H9 (cell line): Measurements from ENCODE around the gene SLC2A4. TPM values are rescaled to one million over a fixed set of nuclear protein-coding genes. Genes with fewer than 3 reads are reported as not detected.

ENCODE experiments used
- DNase-seq: peaks from one replicate; pipeline ENCODE4 v3.0.0-alpha.2; 2017
- H2AFZ ChIP-seq: one replicate; pipeline ENCODE4 v1.6.1; 2013; ENCODE audit warnings: mild to moderate bottlenecking, low read length, control low read depth, moderate library complexity
- H2AK5ac ChIP-seq: 2 replicates; pipeline ENCODE4 v1.6.1; 2013; ENCODE audit warnings: low read length, control low read depth, mixed read lengths; ENCODE audit not compliant: insufficient read length
- H2BK120ac ChIP-seq: one replicate; pipeline ENCODE4 v1.6.1; 2013; ENCODE audit warnings: low read depth, mild to moderate bottlenecking, low read length, control low read depth, inconsistent platforms; ENCODE audit not compliant: poor library complexity, severe bottlenecking
- H2BK12ac ChIP-seq: 2 replicates; pipeline ENCODE4 v1.6.1; 2013; ENCODE audit warnings: low read length, control low read depth, mixed read lengths, low read depth; ENCODE audit not compliant: insufficient read length
- H2BK15ac ChIP-seq: 2 replicates; pipeline ENCODE4 v1.6.1; 2013; ENCODE audit warnings: low read depth, low read length, control low read depth
- H2BK20ac ChIP-seq: one replicate; pipeline ENCODE4 v1.6.1; 2013; ENCODE audit warnings: low read depth, mild to moderate bottlenecking, low read length, control low read depth, inconsistent platforms; ENCODE audit not compliant: poor library complexity, severe bottlenecking
- H2BK5ac ChIP-seq: 2 replicates; pipeline ENCODE4 v1.6.1; 2013; ENCODE audit warnings: low read length, control low read depth, mixed read lengths; ENCODE audit not compliant: insufficient read length
- H3K14ac ChIP-seq: 2 replicates; pipeline ENCODE4 v1.6.1; 2013; ENCODE audit warnings: low read length, control low read depth; ENCODE audit not compliant: insufficient read depth
- H3K18ac ChIP-seq: 2 replicates; pipeline ENCODE4 v1.6.1; 2013; ENCODE audit warnings: low read depth, mild to moderate bottlenecking, mixed read lengths, low read length, control low read depth; ENCODE audit not compliant: insufficient read length
- H3K23ac ChIP-seq: 2 replicates; pipeline ENCODE4 v1.6.1; 2013; ENCODE audit warnings: low read length, control low read depth, mixed read lengths, low read depth; ENCODE audit not compliant: insufficient read length
- H3K23me2 ChIP-seq: 2 replicates; pipeline ENCODE4 v1.6.1; 2013; ENCODE audit warnings: low read depth, mild to moderate bottlenecking, mixed read lengths, low read length, control low read depth; ENCODE audit not compliant: insufficient read length, poor library complexity, severe bottlenecking
- H3K27ac ChIP-seq: 2 replicates; pipeline ENCODE4 v1.5.1; 2013; ENCODE audit warnings: low read length, control low read depth, mixed read lengths, low read depth; ENCODE audit not compliant: insufficient read length
- H3K27me3 ChIP-seq: 2 replicates; pipeline ENCODE4 v1.6.1; 2013; ENCODE audit warnings: low read length, control low read depth, inconsistent platforms; ENCODE audit not compliant: insufficient read depth
- H3K4ac ChIP-seq: 2 replicates; pipeline ENCODE4 v1.6.1; 2013; ENCODE audit warnings: low read depth, mild to moderate bottlenecking, control low read depth, inconsistent platforms, low read length, moderate library complexity
- H3K4me1 ChIP-seq: 2 replicates; pipeline ENCODE4 v1.6.1; 2013; ENCODE audit warnings: low read length, control low read depth, inconsistent platforms; ENCODE audit not compliant: insufficient read depth
- H3K4me2 ChIP-seq: 2 replicates; pipeline ENCODE4 v1.6.1; 2013; ENCODE audit warnings: low read length, control low read depth, mixed read lengths; ENCODE audit not compliant: insufficient read length, insufficient read depth
- H3K56ac ChIP-seq: 2 replicates; pipeline ENCODE4 v1.6.1; 2013; ENCODE audit warnings: low read depth, mild to moderate bottlenecking, mixed read lengths, low read length, control low read depth; ENCODE audit not compliant: insufficient read length
- H3K79me1 ChIP-seq: 2 replicates; pipeline ENCODE4 v1.6.1; 2013; ENCODE audit warnings: low read depth, mild to moderate bottlenecking, moderate library complexity, low read length, control low read depth, inconsistent platforms; ENCODE audit not compliant: insufficient read depth, poor library complexity, severe bottlenecking
- H3K79me2 ChIP-seq: 2 replicates; pipeline ENCODE4 v1.6.1; 2013; ENCODE audit warnings: low read length, control low read depth, inconsistent platforms; ENCODE audit not compliant: insufficient read depth
- H3K9ac ChIP-seq: 2 replicates; pipeline ENCODE4 v1.6.1; 2013; ENCODE audit warnings: low read length, control low read depth, mixed read lengths; ENCODE audit not compliant: insufficient read length; ENCODE audit errors: extremely low read depth
- H3K9me3 ChIP-seq: one replicate; pipeline ENCODE4 v1.6.1; 2013; ENCODE audit warnings: low read depth, low read length, inconsistent platforms; ENCODE audit not compliant: control insufficient read depth
- H3T11ph ChIP-seq: one replicate; pipeline ENCODE4 v1.6.1; 2013; ENCODE audit warnings: mild to moderate bottlenecking, low read length, control low read depth, inconsistent platforms
- H4K20me1 ChIP-seq: one replicate; pipeline ENCODE4 v1.6.1; 2013; ENCODE audit not compliant: control insufficient read depth, insufficient read length, insufficient read depth
- H4K5ac ChIP-seq: 2 replicates; pipeline ENCODE4 v1.6.1; 2013; ENCODE audit warnings: low read depth, mild to moderate bottlenecking, mixed read lengths, low read length, control low read depth; ENCODE audit not compliant: insufficient read length
- H4K8ac ChIP-seq: replicated peaks from 2 replicates; pipeline ENCODE4 v1.6.1; 2013; ENCODE audit warnings: low read length, control low read depth, mixed read lengths, low read depth; ENCODE audit not compliant: insufficient read length
- H4K91ac ChIP-seq: 2 replicates; pipeline ENCODE4 v1.6.1; 2013; ENCODE audit warnings: low read depth, mild to moderate bottlenecking, moderate library complexity, mixed read lengths, low read length, control low read depth; ENCODE audit not compliant: insufficient read length
- H3K27ac Mint-ChIP-seq, 3 experiments: 2 replicates in 2 of 3; 3 replicates in 1 of 3; pipeline ENCODE4 v1.8.0; 2020 to 2021; ENCODE audit warnings: mixed read lengths in 3 of 3, mild to moderate bottlenecking in 1 of 3, moderate library complexity in 1 of 3
- H3K27me3 Mint-ChIP-seq: 2 replicates; pipeline ENCODE4 v1.8.0; 2021; ENCODE audit warnings: low read depth, mild to moderate bottlenecking, moderate library complexity, mixed read lengths
- H3K36me3 Mint-ChIP-seq, 3 experiments: 2 replicates in 2 of 3; 3 replicates in 1 of 3; pipeline ENCODE4 v1.8.0; 2020 to 2021; ENCODE audit warnings: low read depth in 3 of 3, mixed read lengths in 3 of 3; ENCODE audit not compliant: insufficient read depth in 1 of 3
- H3K4me1 Mint-ChIP-seq, 2 experiments: 2 replicates each; pipeline ENCODE4 v1.8.0; 2020; ENCODE audit warnings: mixed read lengths in 2 of 2
- H3K4me3 Mint-ChIP-seq, 2 experiments: 2 replicates in 1 of 2; 3 replicates in 1 of 2; pipeline ENCODE4 v1.8.0; 2020 to 2021; ENCODE audit warnings: mild to moderate bottlenecking in 2 of 2, mixed read lengths in 2 of 2, moderate library complexity in 1 of 2
- H3K9me3 Mint-ChIP-seq, 2 experiments: 2 replicates in 1 of 2; 3 replicates in 1 of 2; pipeline ENCODE4 v1.8.0; 2020; ENCODE audit warnings: mild to moderate bottlenecking in 2 of 2, mixed read lengths in 2 of 2, moderate library complexity in 1 of 2
- WGBS: extraction: QIAGEN DNeasy Blood & Tissue Kit; methylation state at CpG from one replicate; pipeline ENCODE4 v1.1.7; 2013; ENCODE audit warnings: missing lambda C conversion rate, low lambda C conversion rate, mixed read lengths; ENCODE audit not compliant: insufficient read length; ENCODE audit errors: extremely low coverage; 5-methylcytosine and 5-hydroxymethylcytosine counted together
- total RNA-seq: library from RNA; stranded (reverse); gene quantifications from 2 replicates; pipeline ENCODE4 v1.2.1, GENCODE V29; 2021
- TF ChIP-seq, protein P1 (sequence below): fragments of 200-600 bp; sonication (generic); conservative IDR thresholded peaks from 3 replicates; pipeline ENCODE4 v1.8.0; 2021; ENCODE audit warnings: antibody characterized with exemption, mild to moderate bottlenecking

The SLC2A4 gene
- total RNA-seq, 1 experiment from 2014 or later, result 4.4 TPM

DNA sequence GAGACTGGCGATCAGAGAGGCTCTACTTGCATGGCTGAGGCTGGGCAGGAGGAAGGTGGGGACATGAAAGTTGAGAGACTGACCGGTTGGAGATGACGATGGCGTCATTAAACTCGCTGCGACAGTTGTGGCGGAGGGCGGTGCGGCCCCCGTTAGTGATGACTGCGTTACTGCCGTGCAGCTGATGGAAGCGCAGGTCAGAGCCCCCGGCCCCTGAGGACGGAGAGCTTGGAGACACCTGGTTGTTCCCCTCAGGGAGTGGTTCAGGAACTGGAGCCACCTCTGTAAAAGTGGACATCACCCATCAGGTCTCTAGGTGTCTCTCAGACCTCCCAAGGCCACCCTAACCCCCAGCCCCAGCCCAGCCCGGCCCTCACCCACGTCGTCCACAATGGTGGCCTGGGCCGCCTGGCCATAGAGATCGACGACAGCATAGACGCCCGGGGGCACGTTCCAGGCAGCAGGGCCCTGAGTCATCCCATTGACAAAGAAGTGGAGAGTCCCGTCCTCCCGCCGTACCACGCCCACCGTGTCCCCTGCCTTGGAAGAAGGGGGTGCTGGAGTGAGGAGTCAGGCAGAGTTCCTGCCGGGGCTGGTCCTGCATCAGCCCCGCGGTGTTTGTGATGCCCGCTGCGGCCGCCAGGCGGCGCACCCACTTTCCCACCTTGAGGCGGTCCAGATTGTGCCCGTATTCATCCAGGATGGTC lies 42.4 kb downstream of the SLC2A4 start:
- H3K4me1 Mint-ChIP-seq, result peaks cover 11% of the 10 kb centered on the region in 2 experiments
- Histone ChIP-seq H3K79me1 (no peaks in the 10 kb centered on the region), H3K79me2 (peaks cover 2% of the 10 kb centered on the region; the same call in 1 of the 2 replicates), H3K9me3 (no peaks in the 10 kb centered on the region), H4K20me1 (no peaks in the 10 kb centered on the region), H3K4me2 (no peak overlapping the region), H4K91ac (no peak overlapping the region), H3K14ac (no peak overlapping the region), H3K18ac (no peak overlapping the region), H2BK5ac (no peak overlapping the region), H2BK20ac (no peak overlapping the region), H2AFZ (no peak overlapping the region), H3K4ac (no peak overlapping the region), H2BK15ac (no peak overlapping the region), H3K23ac (no peak overlapping the region), H3K56ac (no peak overlapping the region), H3T11ph (no peak overlapping the region), H3K23me2 (peaks cover 5% of the 10 kb centered on the region), H2AK5ac (no peak overlapping the region), H3K4me1 (no peaks in the 10 kb centered on the region), H3K9ac (no peak overlapping the region), H2BK120ac (no peak overlapping the region), H2BK12ac (no peak overlapping the region), H4K8ac (no peak overlapping the region), H3K27me3 (no peaks in the 10 kb centered on the region), H3K27ac (no peak overlapping the region), H4K5ac (no peak overlapping the region)
- peak overlapping the region in 1 of 3 experiments; percentile 70; a peak in 1 of 7 replicates for H3K27ac Mint-ChIP-seq
- peak; percentile 90 for DNase-seq
- peak overlapping the region in 1 of 2 experiments; percentile 48; a peak in 1 of 5 replicates for H3K4me3 Mint-ChIP-seq
- no CpG with 5 or more reads among the region's 39 CpGs for WGBS
- TF ChIP-seq, protein P1, sequence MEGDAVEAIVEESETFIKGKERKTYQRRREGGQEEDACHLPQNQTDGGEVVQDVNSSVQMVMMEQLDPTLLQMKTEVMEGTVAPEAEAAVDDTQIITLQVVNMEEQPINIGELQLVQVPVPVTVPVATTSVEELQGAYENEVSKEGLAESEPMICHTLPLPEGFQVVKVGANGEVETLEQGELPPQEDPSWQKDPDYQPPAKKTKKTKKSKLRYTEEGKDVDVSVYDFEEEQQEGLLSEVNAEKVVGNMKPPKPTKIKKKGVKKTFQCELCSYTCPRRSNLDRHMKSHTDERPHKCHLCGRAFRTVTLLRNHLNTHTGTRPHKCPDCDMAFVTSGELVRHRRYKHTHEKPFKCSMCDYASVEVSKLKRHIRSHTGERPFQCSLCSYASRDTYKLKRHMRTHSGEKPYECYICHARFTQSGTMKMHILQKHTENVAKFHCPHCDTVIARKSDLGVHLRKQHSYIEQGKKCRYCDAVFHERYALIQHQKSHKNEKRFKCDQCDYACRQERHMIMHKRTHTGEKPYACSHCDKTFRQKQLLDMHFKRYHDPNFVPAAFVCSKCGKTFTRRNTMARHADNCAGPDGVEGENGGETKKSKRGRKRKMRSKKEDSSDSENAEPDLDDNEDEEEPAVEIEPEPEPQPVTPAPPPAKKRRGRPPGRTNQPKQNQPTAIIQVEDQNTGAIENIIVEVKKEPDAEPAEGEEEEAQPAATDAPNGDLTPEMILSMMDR, result peak; percentile 97
- peaks cover 36 to 73% (median 68%) of the 10 kb centered on the region in 3 experiments; a peak in 6 of 7 replicates for H3K36me3 Mint-ChIP-seq
- no peaks in the 10 kb centered on the region for H3K9me3 Mint-ChIP-seq
- no peaks in the 10 kb centered on the region for H3K27me3 Mint-ChIP-seq
